ENCODE measurements around the gene SENP5.
A peak's percentile ranks its signal among the peaks of the same experiment; 100 is the strongest.

Gene SENP5

GRCh38 chr3:196965112-196965803 lies 97.5 kb downstream of the SENP5 start:
- TF ChIP-seq MAX (IDR thresholded peaks at IDR 0.05; ENCODE audit: low read depth, low read length) (no peak), MYC (IDR thresholded peaks at IDR 0.05; ENCODE audit: low read depth, low read length) (no peak), CTCF (IDR thresholded peaks at IDR 0.05; ENCODE audit: low read depth, low read length) (no peak), POLR2A (IDR thresholded peaks at IDR 0.05; ENCODE audit: extremely low read depth, insufficient read length) (no peak)
- no peak for DNase-seq (ENCODE audit: low read depth)
- H3K4me3 ChIP-seq (ENCODE audit: low read depth, low read length) = no peak overlapping the region

GRCh38 chr3:196965804-196966173 lies 98.1 kb downstream of the SENP5 start:
- H3K4me3 ChIP-seq (ENCODE audit: low read depth, low read length) = no peak overlapping the region
- TF ChIP-seq CTCF (IDR thresholded peaks at IDR 0.05; ENCODE audit: low read depth, low read length) (no peak), MAX (IDR thresholded peaks at IDR 0.05; ENCODE audit: low read depth, low read length) (no peak), POLR2A (IDR thresholded peaks at IDR 0.05; ENCODE audit: extremely low read depth, insufficient read length) (no peak), MYC (IDR thresholded peaks at IDR 0.05; ENCODE audit: low read depth, low read length) (no peak)
- no peak for DNase-seq (ENCODE audit: low read depth)

- TF ChIP-seq MYC (IDR thresholded peaks at IDR 0.05; ENCODE audit: low read depth, low read length) (no peak), POLR2A (IDR thresholded peaks at IDR 0.05; ENCODE audit: extremely low read depth, insufficient read length) (no peak), MAX (IDR thresholded peaks at IDR 0.05; ENCODE audit: low read depth, low read length) (no peak), CTCF (IDR thresholded peaks at IDR 0.05; ENCODE audit: low read depth, low read length) (no peak)
- no peak overlapping the region for H3K4me3 ChIP-seq (ENCODE audit: low read depth, low read length)
- DNase-seq (ENCODE audit: low read depth) = no peak
Measured at GRCh38 chr3:196966526-196967401, 99.0 kb downstream of the SENP5 start.

- H3K4me3 ChIP-seq (ENCODE audit: low read depth, low read length) = no peak overlapping the region
- DNase-seq (ENCODE audit: low read depth) = no peak
- TF ChIP-seq MAX (IDR thresholded peaks at IDR 0.05; ENCODE audit: low read depth, low read length) (no peak), POLR2A (IDR thresholded peaks at IDR 0.05; ENCODE audit: extremely low read depth, insufficient read length) (no peak), CTCF (IDR thresholded peaks at IDR 0.05; ENCODE audit: low read depth, low read length) (no peak), MYC (IDR thresholded peaks at IDR 0.05; ENCODE audit: low read depth, low read length) (no peak)
Measured at GRCh38 chr3:196967412-196968232, 99.9 kb downstream of the SENP5 start.

- DNase-seq (ENCODE audit: low read depth) = peak; percentile 77
- TF ChIP-seq POLR2A (IDR thresholded peaks at IDR 0.05; ENCODE audit: extremely low read depth, insufficient read length) (no peak), MYC (IDR thresholded peaks at IDR 0.05; ENCODE audit: low read depth, low read length) (peak; percentile 17; the same call in 1 of the 2 replicates), MAX (IDR thresholded peaks at IDR 0.05; ENCODE audit: low read depth, low read length) (no peak), CTCF (IDR thresholded peaks at IDR 0.05; ENCODE audit: low read depth, low read length) (no peak)
- H3K4me3 ChIP-seq (ENCODE audit: low read depth, low read length) = peak within 1 kb of the TSS; percentile 38
Measured at GRCh38 chr3:196968233-196969133, 100.8 kb downstream of the SENP5 start, which contains the start of gene PIGZ. PIGZ (minus strand) TSS chr3:196968833; CDS start chr3:196952031, 16,802 bp downstream.
